Effector memory CD4-positive, alpha-beta T cell (primary cell): ENCODE data around the gene KIF13A.
"Not testable (repeated sequence)": the region's sequence is repeated elsewhere in the genome, so short reads cannot be mapped to it uniquely, and the experiment has no call there.

ENCODE experiments used
- DNase-seq, 3 donors: peaks; one replicate each; pipeline ENCODE4 v3.0.0-alpha.2; 2020
- H3K27ac ChIP-seq: 2 replicates; pipeline ENCODE4 v1.7.0; 2013; ENCODE audit warnings: mild to moderate bottlenecking, low read length, moderate library complexity; ENCODE audit not compliant: insufficient read depth, poor library complexity, severe bottlenecking
- H3K27me3 ChIP-seq: replicated peaks from 2 replicates; pipeline ENCODE4 v1.7.0; 2013; ENCODE audit warnings: mild to moderate bottlenecking, low read length; ENCODE audit not compliant: insufficient read depth, control insufficient read depth, poor library complexity, severe bottlenecking
- H3K36me3 ChIP-seq: 2 replicates; pipeline ENCODE4 v1.7.0; 2013; ENCODE audit warnings: mild to moderate bottlenecking, low read length, moderate library complexity; ENCODE audit not compliant: control insufficient read depth, insufficient read depth
- H3K4me1 ChIP-seq: 2 replicates; pipeline ENCODE4 v1.7.0; 2013; ENCODE audit warnings: low read length, mild to moderate bottlenecking; ENCODE audit not compliant: control insufficient read depth, insufficient read depth, poor library complexity, severe bottlenecking
- H3K4me3 ChIP-seq: 2 replicates; pipeline ENCODE4 v1.7.0; 2013; ENCODE audit warnings: low read length, low read depth, mild to moderate bottlenecking; ENCODE audit not compliant: insufficient read depth, poor library complexity, severe bottlenecking
- H3K9me3 ChIP-seq: 2 replicates; pipeline ENCODE4 v1.7.0; 2013; ENCODE audit warnings: mild to moderate bottlenecking, low read length, moderate library complexity; ENCODE audit not compliant: control insufficient read depth

KIF13A gene

GRCh38 chr6:17985934-17986655, 1.3 kb downstream of the KIF13A start:
- DNase-seq = no peak
- no peak overlapping the region for H3K4me3 ChIP-seq
- H3K27ac ChIP-seq = no peak overlapping the region
- H3K27me3 ChIP-seq = peaks cover 8% of the 10 kb centered on the region
- peaks cover 6% of the 10 kb centered on the region for H3K4me1 ChIP-seq
- H3K9me3 ChIP-seq = no peaks in the 10 kb centered on the region
- H3K36me3 ChIP-seq = no peaks in the 10 kb centered on the region

DNA sequence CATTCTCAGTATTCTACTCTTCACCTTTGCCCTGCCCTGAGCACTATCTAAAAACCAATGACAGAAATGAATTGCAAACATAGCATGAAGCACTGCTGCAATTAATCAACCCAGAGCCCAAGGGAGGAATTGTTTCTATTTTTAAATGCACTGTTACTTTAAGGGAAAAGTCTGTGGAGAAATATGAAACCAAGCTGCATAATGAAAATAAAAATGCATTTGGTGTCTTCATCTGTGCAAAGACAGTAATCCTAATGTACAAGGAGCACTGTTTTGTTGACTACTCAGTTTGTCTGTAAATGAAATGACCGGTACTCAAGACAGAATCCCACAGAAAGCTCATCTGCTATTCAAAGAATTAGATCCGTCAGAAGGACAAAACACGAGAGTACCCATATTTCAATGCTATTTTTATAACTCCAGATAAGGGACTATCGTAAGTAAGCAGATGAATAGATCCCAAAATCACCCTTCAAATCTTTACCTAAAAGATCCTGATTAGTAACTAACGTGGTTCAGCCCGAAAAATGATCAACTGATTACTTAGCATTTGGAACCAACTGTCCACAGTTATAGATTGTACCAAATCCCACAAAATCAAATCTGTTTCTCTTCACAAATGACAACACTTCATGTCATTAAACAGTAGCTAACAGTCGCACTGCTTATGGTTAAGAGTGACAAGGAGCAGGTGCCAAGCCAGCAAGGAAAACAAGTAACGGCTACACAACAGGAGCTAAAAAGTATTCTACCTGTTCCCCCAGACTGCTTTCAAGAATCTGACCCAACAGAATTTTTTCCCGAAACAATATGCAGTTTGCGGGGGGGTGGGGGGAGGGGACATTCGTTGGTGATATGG, 2.4 kb downstream of the KIF13A start:
- DNase-seq = no peak

GRCh38 chr6:17984399-17984798, 3.0 kb downstream of the KIF13A start:
- H3K27me3 ChIP-seq = peaks cover 8% of the 10 kb centered on the region
- H3K9me3 ChIP-seq = no peaks in the 10 kb centered on the region
- H3K4me3 ChIP-seq = no peak overlapping the region
- H3K27ac ChIP-seq = no peak overlapping the region
- no peak for DNase-seq
- H3K36me3 ChIP-seq = no peaks in the 10 kb centered on the region
- H3K4me1 ChIP-seq = peaks cover 6% of the 10 kb centered on the region

More for the DNA sequence above, 2.4 kb downstream of the KIF13A start:
- H3K27me3 ChIP-seq = peaks cover 8% of the 10 kb centered on the region
- H3K27ac ChIP-seq = no peak overlapping the region
- H3K9me3 ChIP-seq = no peaks in the 10 kb centered on the region
- H3K4me1 ChIP-seq = peaks cover 6% of the 10 kb centered on the region
- H3K36me3 ChIP-seq = no peaks in the 10 kb centered on the region
- no peak overlapping the region for H3K4me3 ChIP-seq

GRCh38 chr6:17983730-17984129, 3.7 kb downstream of the KIF13A start:
- H3K9me3 ChIP-seq = no peaks in the 10 kb centered on the region
- H3K4me3 ChIP-seq = no peak overlapping the region
- no peak for DNase-seq
- H3K27ac ChIP-seq = no peak overlapping the region
- H3K36me3 ChIP-seq = no peaks in the 10 kb centered on the region
- peaks cover 6% of the 10 kb centered on the region for H3K4me1 ChIP-seq
- H3K27me3 ChIP-seq = peaks cover 8% of the 10 kb centered on the region

DNA sequence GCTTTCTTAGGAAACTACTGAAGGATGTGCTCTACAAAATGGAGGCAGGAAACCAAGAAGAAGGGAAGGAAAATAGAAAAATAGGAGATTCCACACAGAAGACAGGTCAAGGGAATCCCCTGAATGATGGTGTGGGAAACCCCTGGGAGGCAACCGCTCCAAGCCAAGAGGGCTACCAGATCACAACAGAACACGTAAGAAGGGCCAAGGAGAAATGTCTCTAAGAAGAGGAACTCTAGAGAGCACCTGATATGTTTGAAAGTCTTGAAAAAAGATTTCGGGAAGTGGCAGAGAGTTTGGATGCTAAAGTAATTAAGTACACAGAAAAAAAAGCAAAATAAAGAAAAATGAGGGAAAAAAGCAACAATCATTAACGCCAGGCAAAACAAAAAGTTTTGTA, 7.1 kb downstream of the KIF13A start:
- Histone ChIP-seq H3K4me3 (no peak overlapping the region), H3K27ac (no peak overlapping the region), H3K9me3 (no peaks in the 10 kb centered on the region), H3K36me3 (no peaks in the 10 kb centered on the region), H3K27me3 (peaks cover 3% of the 10 kb centered on the region), H3K4me1 (no peaks in the 10 kb centered on the region)
- DNase-seq = no peak

- no peak overlapping the region for H3K4me3 ChIP-seq
These were observed 8.0 kb downstream of the KIF13A start for GRCh38 chr6:17979479-17979878.

DNA sequence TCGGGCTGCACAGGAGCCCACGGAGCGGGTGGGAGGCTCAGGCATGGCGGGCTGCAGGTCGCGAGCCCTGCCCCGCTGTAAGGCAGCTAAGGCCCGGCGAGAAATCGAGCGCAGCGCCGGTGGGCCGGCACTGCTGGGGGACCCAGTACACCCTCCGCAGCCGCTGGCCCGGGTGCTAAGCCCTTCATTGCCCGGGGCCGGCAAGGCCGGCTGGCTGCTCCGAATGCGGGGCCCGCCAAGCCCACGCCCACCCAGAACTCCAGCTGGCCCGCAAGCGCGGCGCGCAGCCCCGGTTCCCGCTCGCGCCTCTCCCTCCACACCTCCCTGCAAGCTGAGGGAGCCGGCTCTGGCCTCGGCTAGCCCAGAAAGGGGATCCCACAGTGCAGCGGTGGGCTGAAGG, 11.2 kb downstream of the KIF13A start:
- DNase-seq, H3K9me3 ChIP-seq, H3K27me3 ChIP-seq, H3K4me3 ChIP-seq, H3K4me1 ChIP-seq, H3K27ac ChIP-seq, H3K36me3 ChIP-seq: not testable (repeated sequence)

More at GRCh38 chr6:17979479-17979878, 8.0 kb downstream of the KIF13A start:
- no peak for DNase-seq
- Histone ChIP-seq H3K4me1 (no peaks in the 10 kb centered on the region), H3K9me3 (no peaks in the 10 kb centered on the region), H3K27ac (no peak overlapping the region), H3K36me3 (no peaks in the 10 kb centered on the region), H3K27me3 (peaks cover 3% of the 10 kb centered on the region)

DNA sequence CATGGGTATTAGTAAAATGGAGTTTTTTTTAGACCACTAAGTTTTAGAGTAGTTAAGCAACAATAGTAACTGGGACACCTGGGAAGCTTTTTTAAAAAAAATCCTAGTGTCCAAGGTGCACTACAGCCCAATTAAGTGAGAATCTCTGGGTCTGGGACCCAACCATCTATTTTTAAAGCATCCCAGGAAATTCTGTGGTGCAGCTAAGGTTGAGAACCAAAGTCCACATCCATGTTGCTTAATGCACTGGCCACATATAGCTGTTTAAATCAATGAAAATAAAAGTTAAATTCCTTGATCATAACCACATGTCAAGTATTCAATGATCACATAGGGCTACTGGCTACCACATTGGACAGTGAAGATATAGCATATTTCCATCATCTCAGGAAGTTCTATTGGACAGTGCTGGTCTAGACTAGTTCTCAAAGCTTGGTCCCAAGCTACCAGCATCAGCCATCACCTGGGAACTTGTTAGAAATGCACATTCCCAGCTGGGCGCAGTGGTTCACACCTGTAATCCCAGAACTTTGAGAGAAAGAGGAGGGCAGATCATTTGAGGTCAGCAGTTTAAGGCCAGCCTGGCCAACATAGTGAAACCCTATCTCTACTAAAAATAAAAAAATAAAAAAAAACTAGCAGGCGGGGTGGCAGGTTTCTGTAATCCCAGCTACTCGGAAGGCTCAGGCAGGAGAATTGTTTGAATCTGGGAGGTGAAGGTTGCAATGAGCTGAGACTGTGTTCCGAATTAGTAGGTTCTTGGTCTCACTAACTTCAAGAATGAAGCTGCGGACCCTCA, 12.7 kb downstream of the KIF13A start:
- no peaks in the 10 kb centered on the region for H3K9me3 ChIP-seq
- H3K27me3 ChIP-seq = peaks cover 3% of the 10 kb centered on the region
- H3K4me1 ChIP-seq = no peaks in the 10 kb centered on the region
- no peak for DNase-seq
- H3K27ac ChIP-seq = no peak overlapping the region
- no peaks in the 10 kb centered on the region for H3K36me3 ChIP-seq
- no peak overlapping the region for H3K4me3 ChIP-seq

- DNase-seq = no peak
- Histone ChIP-seq H3K4me1 (no peaks in the 10 kb centered on the region), H3K4me3 (no peak overlapping the region), H3K27me3 (no peaks in the 10 kb centered on the region), H3K36me3 (no peaks in the 10 kb centered on the region), H3K9me3 (no peaks in the 10 kb centered on the region), H3K27ac (no peak overlapping the region)
These were observed 14.3 kb downstream of the KIF13A start for GRCh38 chr6:17972978-17973622.
